WTC11 (cell line): ENCODE results near the gene IFT27. TPM values are rescaled to one million over a fixed set of nuclear protein-coding genes. Genes with fewer than 3 reads are reported as not detected.

Source experiments
- ATAC-seq: fragments of 200-7000 bp; cut with Tn5 transposase; 2 replicates; pipeline ENCODE4 v1.10.0; 2021; ENCODE audit warnings: mild to moderate bottlenecking, moderate library complexity
- CTCF ChIA-PET: fragments of 300-600 bp; sonication (Branson Sonifier 250); formaldehyde crosslinking; loops from one replicate; lab custom pipeline; 2021; ENCODE audit warnings: antibody characterized with exemption; lab: Charles Lee
- POLR2A ChIA-PET: fragments of 350-600 bp; sonication (Branson Sonifier 250); formaldehyde crosslinking; loops from one replicate; lab custom pipeline; 2021; ENCODE audit warnings: antibody characterized with exemption; lab: Charles Lee
- DNase-seq: peaks from one replicate; pipeline ENCODE4 v3.0.0; 2021; ENCODE audit warnings: low spot score
- H3K27ac Mint-ChIP-seq: 2 replicates; pipeline ENCODE4 v1.8.0; 2021; ENCODE audit warnings: mixed read lengths
- H3K27me3 Mint-ChIP-seq: 2 replicates; pipeline ENCODE4 v1.8.0; 2021; ENCODE audit warnings: low read depth, mild to moderate bottlenecking, moderate library complexity, mixed read lengths
- H3K36me3 Mint-ChIP-seq: 2 replicates; pipeline ENCODE4 v1.8.0; 2021; ENCODE audit warnings: mixed read lengths
- H3K4me1 Mint-ChIP-seq: 2 replicates; pipeline ENCODE4 v1.8.0; 2022; ENCODE audit warnings: mixed read lengths
- H3K4me3 Mint-ChIP-seq: 2 replicates; pipeline ENCODE4 v1.8.0; 2021; ENCODE audit warnings: mild to moderate bottlenecking, moderate library complexity, mixed read lengths
- H3K9me3 Mint-ChIP-seq: 2 replicates; pipeline ENCODE4 v1.8.0; 2021; ENCODE audit warnings: mixed read lengths
- ESRRA ChIP-seq: sonication (generic); formaldehyde crosslinking; IDR thresholded peaks from 2 replicates; pipeline ENCODE4 v1.8.1; 2022; ENCODE audit warnings: mild to moderate bottlenecking, missing genetic modification reagents, borderline replicate concordance
- FOXJ3 ChIP-seq: sonication (generic); formaldehyde crosslinking; IDR thresholded peaks from 2 replicates; pipeline ENCODE4 v1.9.0; 2021; ENCODE audit warnings: missing genetic modification reagents, mild to moderate bottlenecking, borderline replicate concordance
- IRF2 ChIP-seq: sonication (generic); formaldehyde crosslinking; IDR thresholded peaks from 2 replicates; pipeline ENCODE4 v1.8.0; 2022; ENCODE audit warnings: low read depth, missing genetic modification reagents, borderline replicate concordance
- JAZF1 ChIP-seq: fragments of 250-450 bp; sonication (Bioruptor Pico); IDR thresholded peaks from 2 replicates; pipeline ENCODE4 v1.9.0; 2021; ENCODE audit warnings: moderate library complexity, mild to moderate bottlenecking, inconsistent platforms
- JUN ChIP-seq: sonication (generic); formaldehyde crosslinking; IDR thresholded peaks from 2 replicates; pipeline ENCODE4 v1.8.0; 2023; ENCODE audit warnings: mild to moderate bottlenecking, missing genetic modification reagents
- NR2C2 ChIP-seq: sonication (generic); formaldehyde crosslinking; IDR thresholded peaks from 2 replicates; pipeline ENCODE4 v1.8.0; 2022; ENCODE audit warnings: mild to moderate bottlenecking, missing genetic modification reagents
- RORB ChIP-seq: fragments of 250-450 bp; sonication (Bioruptor Pico); IDR thresholded peaks from 2 replicates; pipeline ENCODE4 v1.9.0; 2021; ENCODE audit warnings: mild to moderate bottlenecking
- SP1 ChIP-seq: sonication (generic); formaldehyde crosslinking; conservative IDR thresholded peaks from 2 replicates; pipeline ENCODE4 v1.8.1; 2022; ENCODE audit warnings: missing genetic modification reagents
- TP53 ChIP-seq: sonication (generic); formaldehyde crosslinking; IDR thresholded peaks from 2 replicates; pipeline ENCODE4 v1.8.1; 2023; ENCODE audit warnings: mild to moderate bottlenecking, missing genetic modification reagents
- ZNF232 ChIP-seq: sonication (generic); formaldehyde crosslinking; IDR thresholded peaks from 2 replicates; pipeline ENCODE4 v1.8.0; 2022; ENCODE audit warnings: mild to moderate bottlenecking, missing genetic modification reagents
- ZNF423 ChIP-seq: fragments of 250-450 bp; sonication (Bioruptor Pico); IDR thresholded peaks from 2 replicates; pipeline ENCODE4 v2.1.2; 2022; ENCODE audit warnings: mild to moderate bottlenecking, moderate library complexity
- total RNA-seq: library from RNA; stranded (reverse); gene quantifications from 3 replicates; pipeline ENCODE4 v1.2.3, GENCODE V29; 2021
- TF ChIP-seq, protein P1 (sequence below): sonication (generic); formaldehyde crosslinking; IDR thresholded peaks from 2 replicates; pipeline ENCODE4 v1.8.0; 2022; ENCODE audit warnings: mild to moderate bottlenecking, missing genetic modification reagents
- TF ChIP-seq, protein P2 (sequence below): fragments of 250-450 bp; sonication (Bioruptor Pico); IDR thresholded peaks from 2 replicates; pipeline ENCODE4 v1.8.0; 2021; ENCODE audit warnings: mild to moderate bottlenecking
- TF ChIP-seq, protein P3 (sequence below): sonication (generic); formaldehyde crosslinking; IDR thresholded peaks from 2 replicates; pipeline ENCODE4 v1.8.1; 2022; ENCODE audit warnings: low read depth, mild to moderate bottlenecking, moderate library complexity, missing genetic modification reagents, borderline replicate concordance
- TF ChIP-seq, protein P4 (sequence below): fragments of 250-450 bp; sonication (Bioruptor Pico); IDR thresholded peaks from 2 replicates; pipeline ENCODE4 v2.1.2; 2022; ENCODE audit warnings: mild to moderate bottlenecking, moderate library complexity
- TF ChIP-seq, protein P5 (sequence below): fragments of 250-450 bp; sonication (Bioruptor Pico); IDR thresholded peaks from 2 replicates; pipeline ENCODE4 v1.9.0; 2021; ENCODE audit warnings: mild to moderate bottlenecking
- TF ChIP-seq, protein P6 (sequence below): sonication (generic); formaldehyde crosslinking; IDR thresholded peaks from 2 replicates; pipeline ENCODE4 v1.8.0; 2022; ENCODE audit warnings: mild to moderate bottlenecking, missing genetic modification reagents
- TF ChIP-seq, protein P7 (sequence below): sonication (generic); formaldehyde crosslinking; IDR thresholded peaks from 2 replicates; pipeline ENCODE4 v1.8.0; 2022; ENCODE audit warnings: missing genetic modification reagents

Gene IFT27
- total RNA-seq, 1 experiment from 2014 or later, result 47.9 TPM

DNA sequence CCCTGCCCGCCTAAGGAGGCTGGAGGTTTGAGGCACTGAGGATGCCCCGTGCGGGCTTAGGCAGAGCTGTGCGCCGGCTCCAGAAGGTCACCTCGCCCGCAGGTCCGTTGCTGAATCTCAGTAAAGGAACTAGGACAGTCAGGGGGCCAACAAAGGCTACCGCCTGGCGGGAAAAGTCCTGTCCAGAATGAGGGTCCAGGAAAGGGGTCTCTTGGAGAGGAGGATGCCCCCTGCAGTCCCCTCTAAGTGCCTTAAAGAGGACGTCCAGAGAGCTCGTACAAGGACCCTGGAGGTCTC is 40.4 kb upstream of the IFT27 start:
- ATAC-seq, result peak; percentile 53
- Mint-ChIP-seq H3K36me3 (no peaks in the 10 kb centered on the region), H3K4me1 (peaks cover 28% of the 10 kb centered on the region), H3K9me3 (no peaks in the 10 kb centered on the region), H3K27ac (no peak overlapping the region), H3K27me3 (peaks cover 52% of the 10 kb centered on the region), H3K4me3 (peak overlapping the region; percentile 69)
- ChIA-PET CTCF (interaction anchor here (1.0 to 1.4 kb wide), 4 partner anchors 12 to 40 kb away, joined by 3 to 12 read pairs (median 4); no protein-coding TSS in a partner anchor), POLR2A (interaction anchor here (0.9 kb wide), 1 partner anchor 87 kb away, joined by 3 read pairs; no protein-coding TSS in a partner anchor)
- TF ChIP-seq SP1 (CRISPR knock-in tag), result no peak
- TF ChIP-seq, protein P1, sequence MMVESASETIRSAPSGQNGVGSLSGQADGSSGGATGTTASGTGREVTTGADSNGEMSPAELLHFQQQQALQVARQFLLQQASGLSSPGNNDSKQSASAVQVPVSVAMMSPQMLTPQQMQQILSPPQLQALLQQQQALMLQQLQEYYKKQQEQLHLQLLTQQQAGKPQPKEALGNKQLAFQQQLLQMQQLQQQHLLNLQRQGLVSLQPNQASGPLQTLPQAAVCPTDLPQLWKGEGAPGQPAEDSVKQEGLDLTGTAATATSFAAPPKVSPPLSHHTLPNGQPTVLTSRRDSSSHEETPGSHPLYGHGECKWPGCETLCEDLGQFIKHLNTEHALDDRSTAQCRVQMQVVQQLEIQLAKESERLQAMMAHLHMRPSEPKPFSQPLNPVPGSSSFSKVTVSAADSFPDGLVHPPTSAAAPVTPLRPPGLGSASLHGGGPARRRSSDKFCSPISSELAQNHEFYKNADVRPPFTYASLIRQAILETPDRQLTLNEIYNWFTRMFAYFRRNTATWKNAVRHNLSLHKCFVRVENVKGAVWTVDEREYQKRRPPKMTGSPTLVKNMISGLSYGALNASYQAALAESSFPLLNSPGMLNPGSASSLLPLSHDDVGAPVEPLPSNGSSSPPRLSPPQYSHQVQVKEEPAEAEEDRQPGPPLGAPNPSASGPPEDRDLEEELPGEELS (CRISPR knock-in tag), result no peak
- TF ChIP-seq, protein P2, sequence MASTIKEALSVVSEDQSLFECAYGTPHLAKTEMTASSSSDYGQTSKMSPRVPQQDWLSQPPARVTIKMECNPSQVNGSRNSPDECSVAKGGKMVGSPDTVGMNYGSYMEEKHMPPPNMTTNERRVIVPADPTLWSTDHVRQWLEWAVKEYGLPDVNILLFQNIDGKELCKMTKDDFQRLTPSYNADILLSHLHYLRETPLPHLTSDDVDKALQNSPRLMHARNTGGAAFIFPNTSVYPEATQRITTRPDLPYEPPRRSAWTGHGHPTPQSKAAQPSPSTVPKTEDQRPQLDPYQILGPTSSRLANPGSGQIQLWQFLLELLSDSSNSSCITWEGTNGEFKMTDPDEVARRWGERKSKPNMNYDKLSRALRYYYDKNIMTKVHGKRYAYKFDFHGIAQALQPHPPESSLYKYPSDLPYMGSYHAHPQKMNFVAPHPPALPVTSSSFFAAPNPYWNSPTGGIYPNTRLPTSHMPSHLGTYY, result no peak
- TF ChIP-seq NR2C2 (CRISPR knock-in tag), result no peak
- TF ChIP-seq, protein P3, sequence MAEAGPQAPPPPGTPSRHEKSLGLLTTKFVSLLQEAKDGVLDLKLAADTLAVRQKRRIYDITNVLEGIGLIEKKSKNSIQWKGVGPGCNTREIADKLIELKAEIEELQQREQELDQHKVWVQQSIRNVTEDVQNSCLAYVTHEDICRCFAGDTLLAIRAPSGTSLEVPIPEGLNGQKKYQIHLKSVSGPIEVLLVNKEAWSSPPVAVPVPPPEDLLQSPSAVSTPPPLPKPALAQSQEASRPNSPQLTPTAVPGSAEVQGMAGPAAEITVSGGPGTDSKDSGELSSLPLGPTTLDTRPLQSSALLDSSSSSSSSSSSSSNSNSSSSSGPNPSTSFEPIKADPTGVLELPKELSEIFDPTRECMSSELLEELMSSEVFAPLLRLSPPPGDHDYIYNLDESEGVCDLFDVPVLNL (CRISPR knock-in tag), result no peak
- TF ChIP-seq, protein P4, sequence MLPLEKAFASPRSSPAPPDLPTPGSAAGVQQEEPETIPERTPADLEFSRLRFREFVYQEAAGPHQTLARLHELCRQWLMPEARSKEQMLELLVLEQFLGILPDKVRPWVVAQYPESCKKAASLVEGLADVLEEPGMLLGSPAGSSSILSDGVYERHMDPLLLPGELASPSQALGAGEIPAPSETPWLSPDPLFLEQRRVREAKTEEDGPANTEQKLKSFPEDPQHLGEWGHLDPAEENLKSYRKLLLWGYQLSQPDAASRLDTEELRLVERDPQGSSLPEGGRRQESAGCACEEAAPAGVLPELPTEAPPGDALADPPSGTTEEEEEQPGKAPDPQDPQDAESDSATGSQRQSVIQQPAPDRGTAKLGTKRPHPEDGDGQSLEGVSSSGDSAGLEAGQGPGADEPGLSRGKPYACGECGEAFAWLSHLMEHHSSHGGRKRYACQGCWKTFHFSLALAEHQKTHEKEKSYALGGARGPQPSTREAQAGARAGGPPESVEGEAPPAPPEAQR (CRISPR knock-in tag), result no peak
- TF ChIP-seq ZNF423, result no peak
- TF ChIP-seq, protein P5, sequence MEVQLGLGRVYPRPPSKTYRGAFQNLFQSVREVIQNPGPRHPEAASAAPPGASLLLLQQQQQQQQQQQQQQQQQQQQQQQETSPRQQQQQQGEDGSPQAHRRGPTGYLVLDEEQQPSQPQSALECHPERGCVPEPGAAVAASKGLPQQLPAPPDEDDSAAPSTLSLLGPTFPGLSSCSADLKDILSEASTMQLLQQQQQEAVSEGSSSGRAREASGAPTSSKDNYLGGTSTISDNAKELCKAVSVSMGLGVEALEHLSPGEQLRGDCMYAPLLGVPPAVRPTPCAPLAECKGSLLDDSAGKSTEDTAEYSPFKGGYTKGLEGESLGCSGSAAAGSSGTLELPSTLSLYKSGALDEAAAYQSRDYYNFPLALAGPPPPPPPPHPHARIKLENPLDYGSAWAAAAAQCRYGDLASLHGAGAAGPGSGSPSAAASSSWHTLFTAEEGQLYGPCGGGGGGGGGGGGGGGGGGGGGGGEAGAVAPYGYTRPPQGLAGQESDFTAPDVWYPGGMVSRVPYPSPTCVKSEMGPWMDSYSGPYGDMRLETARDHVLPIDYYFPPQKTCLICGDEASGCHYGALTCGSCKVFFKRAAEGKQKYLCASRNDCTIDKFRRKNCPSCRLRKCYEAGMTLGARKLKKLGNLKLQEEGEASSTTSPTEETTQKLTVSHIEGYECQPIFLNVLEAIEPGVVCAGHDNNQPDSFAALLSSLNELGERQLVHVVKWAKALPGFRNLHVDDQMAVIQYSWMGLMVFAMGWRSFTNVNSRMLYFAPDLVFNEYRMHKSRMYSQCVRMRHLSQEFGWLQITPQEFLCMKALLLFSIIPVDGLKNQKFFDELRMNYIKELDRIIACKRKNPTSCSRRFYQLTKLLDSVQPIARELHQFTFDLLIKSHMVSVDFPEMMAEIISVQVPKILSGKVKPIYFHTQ (CRISPR knock-in tag), result no peak
- no peak for TF ChIP-seq ESRRA
- no peak for TF ChIP-seq JAZF1
- TF ChIP-seq RORB (CRISPR knock-in tag), result no peak
- TF ChIP-seq ZNF232 (CRISPR knock-in tag), result no peak
- no peak for TF ChIP-seq JUN
- DNase-seq, result peak; percentile 42

DNA sequence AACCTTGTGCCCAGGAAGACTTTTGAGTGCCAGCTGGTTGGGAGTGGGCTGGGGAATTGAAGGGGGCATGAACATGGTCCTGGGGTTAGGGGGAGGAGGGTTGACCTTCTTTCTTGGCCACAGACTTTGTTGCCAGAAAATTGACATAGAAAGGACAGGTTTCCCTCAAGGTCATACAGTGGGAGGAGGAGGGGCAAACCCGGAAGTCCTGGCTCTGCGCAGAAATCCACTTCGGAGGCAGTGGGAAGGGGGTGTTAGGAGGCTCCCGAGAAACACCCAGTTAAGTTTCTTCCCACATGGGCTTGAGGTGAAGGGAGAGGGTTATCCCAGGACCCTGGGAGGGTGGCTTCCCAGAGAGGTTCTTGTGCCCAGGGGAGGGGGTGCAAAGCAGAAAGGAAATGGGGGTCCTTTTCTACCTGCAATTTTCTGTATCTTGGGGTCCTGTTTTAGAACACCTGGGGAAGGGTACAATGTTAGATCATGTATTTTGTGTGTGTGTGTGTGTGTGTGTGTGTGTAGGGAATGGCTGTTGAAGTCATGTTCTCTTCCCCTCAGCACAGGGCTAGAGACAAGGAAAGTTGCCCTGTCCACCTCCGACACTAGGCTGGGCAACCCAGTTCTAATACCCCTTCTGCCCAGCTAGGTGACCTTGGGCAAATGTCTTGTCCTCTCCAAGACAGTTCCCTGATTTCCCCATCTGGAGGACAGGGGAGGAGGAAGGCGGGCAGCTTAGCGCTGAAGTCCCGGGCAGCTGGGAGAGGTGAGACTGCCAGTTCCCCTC is 39.8 kb upstream of the IFT27 start:
- DNase-seq, result no peak
- H3K27me3 Mint-ChIP-seq, result peaks cover 52% of the 10 kb centered on the region
- TF ChIP-seq, protein P6, sequence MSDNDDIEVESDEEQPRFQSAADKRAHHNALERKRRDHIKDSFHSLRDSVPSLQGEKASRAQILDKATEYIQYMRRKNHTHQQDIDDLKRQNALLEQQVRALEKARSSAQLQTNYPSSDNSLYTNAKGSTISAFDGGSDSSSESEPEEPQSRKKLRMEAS (CRISPR knock-in tag), result no peak
- TF ChIP-seq IRF2 (no peak), TP53 (CRISPR knock-in tag) (no peak), FOXJ3 (no peak), JUN (no peak)
- TF ChIP-seq, protein P7, sequence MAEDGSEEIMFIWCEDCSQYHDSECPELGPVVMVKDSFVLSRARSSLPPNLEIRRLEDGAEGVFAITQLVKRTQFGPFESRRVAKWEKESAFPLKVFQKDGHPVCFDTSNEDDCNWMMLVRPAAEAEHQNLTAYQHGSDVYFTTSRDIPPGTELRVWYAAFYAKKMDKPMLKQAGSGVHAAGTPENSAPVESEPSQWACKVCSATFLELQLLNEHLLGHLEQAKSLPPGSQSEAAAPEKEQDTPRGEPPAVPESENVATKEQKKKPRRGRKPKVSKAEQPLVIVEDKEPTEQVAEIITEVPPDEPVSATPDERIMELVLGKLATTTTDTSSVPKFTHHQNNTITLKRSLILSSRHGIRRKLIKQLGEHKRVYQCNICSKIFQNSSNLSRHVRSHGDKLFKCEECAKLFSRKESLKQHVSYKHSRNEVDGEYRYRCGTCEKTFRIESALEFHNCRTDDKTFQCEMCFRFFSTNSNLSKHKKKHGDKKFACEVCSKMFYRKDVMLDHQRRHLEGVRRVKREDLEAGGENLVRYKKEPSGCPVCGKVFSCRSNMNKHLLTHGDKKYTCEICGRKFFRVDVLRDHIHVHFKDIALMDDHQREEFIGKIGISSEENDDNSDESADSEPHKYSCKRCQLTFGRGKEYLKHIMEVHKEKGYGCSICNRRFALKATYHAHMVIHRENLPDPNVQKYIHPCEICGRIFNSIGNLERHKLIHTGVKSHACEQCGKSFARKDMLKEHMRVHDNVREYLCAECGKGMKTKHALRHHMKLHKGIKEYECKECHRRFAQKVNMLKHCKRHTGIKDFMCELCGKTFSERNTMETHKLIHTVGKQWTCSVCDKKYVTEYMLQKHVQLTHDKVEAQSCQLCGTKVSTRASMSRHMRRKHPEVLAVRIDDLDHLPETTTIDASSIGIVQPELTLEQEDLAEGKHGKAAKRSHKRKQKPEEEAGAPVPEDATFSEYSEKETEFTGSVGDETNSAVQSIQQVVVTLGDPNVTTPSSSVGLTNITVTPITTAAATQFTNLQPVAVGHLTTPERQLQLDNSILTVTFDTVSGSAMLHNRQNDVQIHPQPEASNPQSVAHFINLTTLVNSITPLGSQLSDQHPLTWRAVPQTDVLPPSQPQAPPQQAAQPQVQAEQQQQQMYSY, result no peak
- TF ChIP-seq, protein P1 (CRISPR knock-in tag), result no peak

More for the DNA sequence above, 39.8 kb upstream of the IFT27 start:
- peak overlapping the region; percentile 69 for H3K4me3 Mint-ChIP-seq
- no peak for ATAC-seq
- ChIA-PET CTCF (interaction anchor here (1.0 to 1.4 kb wide), 4 partner anchors 11 to 41 kb away, joined by 3 to 12 read pairs (median 4); no protein-coding TSS in a partner anchor), POLR2A (interaction anchor here (0.9 kb wide), 1 partner anchor 86 kb away, joined by 3 read pairs; no protein-coding TSS in a partner anchor)
- H3K4me1 Mint-ChIP-seq, result peaks cover 28% of the 10 kb centered on the region
- no peak overlapping the region for H3K27ac Mint-ChIP-seq
- no peaks in the 10 kb centered on the region for H3K36me3 Mint-ChIP-seq
- H3K9me3 Mint-ChIP-seq, result no peaks in the 10 kb centered on the region
